OCI-LY7 (cell line): ENCODE results near the gene HCRTR2. TPM values are rescaled to one million over a fixed set of nuclear protein-coding genes. Genes with fewer than 3 reads are reported as not detected.

Experiments
- BruUV-seq: library from RNA; stranded (reverse); fragments of 400-500 nt; replicated peaks from 2 replicates; lab custom pipeline; 2021; lab: Mats Ljungman, UMichigan
- CTCF ChIA-PET: fragments of 300-600 bp; sonication (Branson Sonifier 250); formaldehyde crosslinking; loops from one replicate; lab custom pipeline; 2022; ENCODE audit warnings: antibody characterized with exemption; ENCODE audit not compliant: unreplicated experiment; lab: Charles Lee
- POLR2A ChIA-PET: fragments of 300-600 bp; sonication (Branson Sonifier 250); formaldehyde crosslinking; loops from one replicate; lab custom pipeline; 2022; ENCODE audit warnings: antibody characterized with exemption; lab: Charles Lee
- DNase-seq: peaks from one replicate; pipeline ENCODE4 v3.0.0-alpha.2; 2015; ENCODE audit warnings: low spot score
- H2AFZ ChIP-seq: fragments of 200-600 bp; sonication (generic), shearing (Covaris generic); 2 replicates; pipeline ENCODE4 v1.6.1; 2014; ENCODE audit warnings: mild to moderate bottlenecking, antibody characterized with exemption, low read length, moderate library complexity
- H3K27ac ChIP-seq: fragments of 200-600 bp; sonication (generic); 2 replicates; pipeline ENCODE4 v1.5.1; 2014; ENCODE audit warnings: mixed run types, low read depth, mild to moderate bottlenecking, moderate library complexity, low read length, inconsistent platforms; ENCODE audit not compliant: poor library complexity, severe bottlenecking
- H3K36me3 ChIP-seq: fragments of 200-600 bp; sonication (generic); 2 replicates; pipeline ENCODE4 v1.6.1; 2014; ENCODE audit warnings: mild to moderate bottlenecking, antibody characterized with exemption, low read length, moderate library complexity, mixed read lengths; ENCODE audit not compliant: insufficient read depth
- H3K4me1 ChIP-seq: fragments of 200-600 bp; sonication (generic); 2 replicates; pipeline ENCODE4 v1.5.1; 2014; ENCODE audit warnings: mild to moderate bottlenecking, low read length; ENCODE audit not compliant: insufficient read depth, poor library complexity, severe bottlenecking
- H3K4me2 ChIP-seq: fragments of 200-600 bp; sonication (generic); 2 replicates; pipeline ENCODE4 v1.6.1; 2014; ENCODE audit warnings: mild to moderate bottlenecking, low read length
- H3K4me3 ChIP-seq: fragments of 200-600 bp; sonication (generic); 2 replicates; pipeline ENCODE4 v1.5.1; 2014; ENCODE audit warnings: mild to moderate bottlenecking, low read depth, low read length; ENCODE audit not compliant: poor library complexity, severe bottlenecking
- H3K79me2 ChIP-seq: fragments of 200-600 bp; sonication (generic); 2 replicates; pipeline ENCODE4 v1.6.1; 2016; ENCODE audit warnings: low read depth, mild to moderate bottlenecking, low read length, moderate library complexity, mixed read lengths; ENCODE audit not compliant: insufficient read depth
- H3K9me2 ChIP-seq: fragments of 200-600 bp; sonication (generic); 2 replicates; pipeline ENCODE4 v1.6.1; 2016; ENCODE audit warnings: mild to moderate bottlenecking, low read length, mixed read lengths; ENCODE audit not compliant: insufficient read depth
- H3K9me3 ChIP-seq: fragments of 200-600 bp; sonication (generic); 2 replicates; pipeline ENCODE4 v1.6.1; 2014; ENCODE audit warnings: mild to moderate bottlenecking, mixed run types, low read length, mixed read lengths
- H4K20me1 ChIP-seq: fragments of 200-600 bp; sonication (generic); 2 replicates; pipeline ENCODE4 v1.6.1; 2014; ENCODE audit warnings: mild to moderate bottlenecking, antibody characterized with exemption, low read length, moderate library complexity, mixed read lengths; ENCODE audit not compliant: insufficient read depth
- EZH2phosphoT487 ChIP-seq: fragments of 200-600 bp; sonication (generic); IDR thresholded peaks from 2 replicates; pipeline ENCODE4 v1.6.1; 2018; ENCODE audit warnings: low read depth, borderline replicate concordance, mild to moderate bottlenecking, mixed run types, antibody characterized with exemption, low read length, moderate library complexity, mixed read lengths
- intact Hi-C: fragments of 100-400 bp; cut with micrococcal nuclease; formaldehyde crosslinking; loops from one replicate; pipeline ENCODE4 v1.10.0; 2022; ENCODE audit not compliant: unreplicated experiment
- total RNA-seq, 2 experiments: library from RNA; depleted of rRNA in 1 of 2; stranded (reverse); fragments of >200 nt in 1 of 2; shearing (Covaris generic) in 1 of 2; gene quantifications; 2 replicates each; pipeline ENCODE4 v1.2.3, GENCODE V29; 2014 to 2022
- TF ChIP-seq, protein P1 (sequence below): fragments of 200-600 bp; sonication (generic); conservative IDR thresholded peaks from 2 replicates; pipeline ENCODE4 v1.5.1; 2014; ENCODE audit warnings: mild to moderate bottlenecking, antibody characterized with exemption, low read length, moderate library complexity, mixed read lengths

HCRTR2 gene
- total RNA-seq, 2 experiments from 2014 or later: not detected

DNA sequence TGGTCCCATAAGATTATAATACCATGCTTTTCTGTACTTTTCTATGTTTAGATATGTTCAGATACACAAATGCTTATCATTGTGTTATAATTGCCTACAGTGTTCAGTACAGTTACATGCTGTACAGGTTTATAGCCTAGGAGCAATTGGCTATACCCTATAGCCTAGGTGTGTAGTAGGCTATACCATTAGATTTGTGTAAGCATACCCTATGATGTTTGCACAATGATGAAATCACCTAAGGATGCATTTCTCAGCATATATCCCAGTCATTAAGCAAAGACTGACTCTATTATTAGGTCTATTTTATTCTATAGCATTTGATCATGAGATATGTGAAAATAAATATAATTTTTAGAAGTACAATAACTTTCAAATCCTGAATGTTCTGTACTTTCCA, 36.6 kb downstream of the HCRTR2 start:
- BruUV-seq: no TSS peak
- Histone ChIP-seq H3K4me2 (no peak overlapping the region), H3K4me3 (no peak overlapping the region), H2AFZ (no peak overlapping the region), H3K4me1 (no peaks in the 10 kb centered on the region), H3K9me2 (no peaks in the 10 kb centered on the region), H4K20me1 (no peaks in the 10 kb centered on the region), H3K36me3 (no peaks in the 10 kb centered on the region), H3K27ac (no peak overlapping the region), H3K9me3 (no peaks in the 10 kb centered on the region), H3K79me2 (no peaks in the 10 kb centered on the region)
- intact Hi-C loops: no loop called here
- no peak for DNase-seq
- no peak for TF ChIP-seq EZH2phosphoT487
- TF ChIP-seq, protein P1, sequence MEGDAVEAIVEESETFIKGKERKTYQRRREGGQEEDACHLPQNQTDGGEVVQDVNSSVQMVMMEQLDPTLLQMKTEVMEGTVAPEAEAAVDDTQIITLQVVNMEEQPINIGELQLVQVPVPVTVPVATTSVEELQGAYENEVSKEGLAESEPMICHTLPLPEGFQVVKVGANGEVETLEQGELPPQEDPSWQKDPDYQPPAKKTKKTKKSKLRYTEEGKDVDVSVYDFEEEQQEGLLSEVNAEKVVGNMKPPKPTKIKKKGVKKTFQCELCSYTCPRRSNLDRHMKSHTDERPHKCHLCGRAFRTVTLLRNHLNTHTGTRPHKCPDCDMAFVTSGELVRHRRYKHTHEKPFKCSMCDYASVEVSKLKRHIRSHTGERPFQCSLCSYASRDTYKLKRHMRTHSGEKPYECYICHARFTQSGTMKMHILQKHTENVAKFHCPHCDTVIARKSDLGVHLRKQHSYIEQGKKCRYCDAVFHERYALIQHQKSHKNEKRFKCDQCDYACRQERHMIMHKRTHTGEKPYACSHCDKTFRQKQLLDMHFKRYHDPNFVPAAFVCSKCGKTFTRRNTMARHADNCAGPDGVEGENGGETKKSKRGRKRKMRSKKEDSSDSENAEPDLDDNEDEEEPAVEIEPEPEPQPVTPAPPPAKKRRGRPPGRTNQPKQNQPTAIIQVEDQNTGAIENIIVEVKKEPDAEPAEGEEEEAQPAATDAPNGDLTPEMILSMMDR: no peak
- CTCF ChIA-PET: no interaction called here
- POLR2A ChIA-PET: no interaction called here

DNA sequence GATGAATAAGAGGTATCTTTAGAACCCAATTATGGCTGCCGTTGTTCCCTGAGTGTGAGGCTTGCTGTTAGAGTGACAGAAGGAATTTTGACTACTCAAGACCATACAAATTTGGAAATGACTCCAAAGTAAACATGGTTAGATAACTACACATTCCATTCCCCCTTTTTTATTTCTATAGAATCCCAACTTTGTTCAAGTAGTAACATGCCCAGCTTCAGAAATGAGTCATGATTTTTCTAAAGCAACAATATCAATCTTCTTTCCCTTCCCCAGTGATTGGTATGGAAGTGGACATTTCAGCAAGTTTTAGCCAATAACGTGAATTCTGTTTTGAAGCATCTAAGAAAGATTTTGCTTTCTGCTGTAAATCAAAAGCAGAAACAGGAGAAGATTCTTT, 37.8 kb downstream of the HCRTR2 start:
- BruUV-seq: no TSS peak
- POLR2A ChIA-PET: no interaction called here
- CTCF ChIA-PET: no interaction called here

DNA sequence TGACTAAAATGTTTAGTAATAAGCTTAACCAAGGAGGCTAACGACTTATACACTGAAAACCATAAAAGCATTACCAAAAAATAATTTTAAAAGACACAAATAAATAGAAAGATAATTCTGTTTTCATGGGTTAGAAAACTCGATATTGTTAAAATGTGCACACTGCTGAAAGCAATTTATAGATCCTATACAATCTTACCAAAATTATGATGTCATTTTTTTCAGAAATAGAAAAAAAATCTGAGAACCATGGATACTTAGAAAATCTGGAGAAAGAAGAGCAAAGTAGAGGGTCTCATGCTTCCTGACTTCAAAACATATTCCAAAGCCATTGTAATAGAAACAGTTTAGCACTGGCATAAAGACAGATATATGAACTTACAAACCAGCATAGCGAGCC, 46.6 kb downstream of the HCRTR2 start:
- no TSS peak for BruUV-seq
- H3K4me1 ChIP-seq: no peaks in the 10 kb centered on the region
- intact Hi-C loops: no loop called here
- H3K79me2 ChIP-seq: no peaks in the 10 kb centered on the region
- H4K20me1 ChIP-seq: no peaks in the 10 kb centered on the region
- DNase-seq: no peak
- ChIA-PET POLR2A (no interaction called here), CTCF (no interaction called here)
- no peaks in the 10 kb centered on the region for H3K36me3 ChIP-seq
- no peak overlapping the region for H3K4me3 ChIP-seq
- TF ChIP-seq, protein P1: no peak
- no peak for TF ChIP-seq EZH2phosphoT487
- H3K9me3 ChIP-seq: no peaks in the 10 kb centered on the region
- no peak overlapping the region for H3K27ac ChIP-seq
- no peak overlapping the region for H3K4me2 ChIP-seq
- no peaks in the 10 kb centered on the region for H3K9me2 ChIP-seq
- H2AFZ ChIP-seq: no peak overlapping the region

More for the DNA sequence above, 37.8 kb downstream of the HCRTR2 start:
- no peaks in the 10 kb centered on the region for H3K9me3 ChIP-seq
- TF ChIP-seq, protein P1: no peak
- no peak overlapping the region for H2AFZ ChIP-seq
- H3K4me1 ChIP-seq: no peaks in the 10 kb centered on the region
- H3K27ac ChIP-seq: no peak overlapping the region
- no peaks in the 10 kb centered on the region for H3K9me2 ChIP-seq
- no peaks in the 10 kb centered on the region for H3K36me3 ChIP-seq
- no peak overlapping the region for H3K4me3 ChIP-seq
- intact Hi-C loops: no loop called here
- H4K20me1 ChIP-seq: no peaks in the 10 kb centered on the region
- no peak for DNase-seq
- no peak overlapping the region for H3K4me2 ChIP-seq
- H3K79me2 ChIP-seq: no peaks in the 10 kb centered on the region
